Measurements from ENCODE around the gene NAXD.

NAXD gene

GRCh38 chr13:110570886-110571285 is 44.5 kb upstream of the NAXD start:
- DNase-seq = no peak
- H4K20me1 ChIP-seq (ENCODE audit: insufficient read depth, low read length) = no peaks in the 10 kb centered on the region
- no peaks in the 10 kb centered on the region for H3F3A ChIP-seq (ENCODE audit: insufficient read depth, low read length)
- no peaks in the 10 kb centered on the region for H3K9me2 ChIP-seq (replicated peaks; ENCODE audit: insufficient read depth, low read length)
- H3K4me3 ChIP-seq (ENCODE audit: low read length) = no peak overlapping the region
- no peaks in the 10 kb centered on the region for H3K4me1 ChIP-seq (ENCODE audit: low read length)
- H3K27ac ChIP-seq (ENCODE audit: low read length) = no peak overlapping the region
- no peaks in the 10 kb centered on the region for H3K79me2 ChIP-seq (ENCODE audit: low read length)
- H2AFZ ChIP-seq (ENCODE audit: low read length) = no peak overlapping the region
- H3K36me3 ChIP-seq (replicated peaks; ENCODE audit: insufficient read depth, low read length) = no peaks in the 10 kb centered on the region
- H3K9ac ChIP-seq (ENCODE audit: low read length) = no peak overlapping the region
- H3K4me2 ChIP-seq (ENCODE audit: low read depth, low read length) = no peak overlapping the region
- H3K9me3 ChIP-seq (replicated peaks; ENCODE audit: insufficient read depth, low read length) = no peaks in the 10 kb centered on the region
- TF ChIP-seq, protein P1, sequence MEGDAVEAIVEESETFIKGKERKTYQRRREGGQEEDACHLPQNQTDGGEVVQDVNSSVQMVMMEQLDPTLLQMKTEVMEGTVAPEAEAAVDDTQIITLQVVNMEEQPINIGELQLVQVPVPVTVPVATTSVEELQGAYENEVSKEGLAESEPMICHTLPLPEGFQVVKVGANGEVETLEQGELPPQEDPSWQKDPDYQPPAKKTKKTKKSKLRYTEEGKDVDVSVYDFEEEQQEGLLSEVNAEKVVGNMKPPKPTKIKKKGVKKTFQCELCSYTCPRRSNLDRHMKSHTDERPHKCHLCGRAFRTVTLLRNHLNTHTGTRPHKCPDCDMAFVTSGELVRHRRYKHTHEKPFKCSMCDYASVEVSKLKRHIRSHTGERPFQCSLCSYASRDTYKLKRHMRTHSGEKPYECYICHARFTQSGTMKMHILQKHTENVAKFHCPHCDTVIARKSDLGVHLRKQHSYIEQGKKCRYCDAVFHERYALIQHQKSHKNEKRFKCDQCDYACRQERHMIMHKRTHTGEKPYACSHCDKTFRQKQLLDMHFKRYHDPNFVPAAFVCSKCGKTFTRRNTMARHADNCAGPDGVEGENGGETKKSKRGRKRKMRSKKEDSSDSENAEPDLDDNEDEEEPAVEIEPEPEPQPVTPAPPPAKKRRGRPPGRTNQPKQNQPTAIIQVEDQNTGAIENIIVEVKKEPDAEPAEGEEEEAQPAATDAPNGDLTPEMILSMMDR (IDR thresholded peaks at IDR 0.05; ENCODE audit: low read length) = no peak
- TF ChIP-seq EZH2 (optimal IDR thresholded peaks at IDR 0.05; ENCODE audit: low read depth, low read length) (no peak), EZH2phosphoT487 (IDR thresholded peaks at IDR 0.05; ENCODE audit: low read length) (no peak)
- no peaks in the 10 kb centered on the region for H3K27me3 ChIP-seq (replicated peaks; ENCODE audit: insufficient read depth, low read length)

- TF ChIP-seq EZH2phosphoT487 (IDR thresholded peaks at IDR 0.05; ENCODE audit: low read length) (no peak), EZH2 (optimal IDR thresholded peaks at IDR 0.05; ENCODE audit: low read depth, low read length) (no peak)
- TF ChIP-seq, protein P1 (IDR thresholded peaks at IDR 0.05; ENCODE audit: low read length) = no peak
- Histone ChIP-seq H3K4me1 (ENCODE audit: low read length) (no peaks in the 10 kb centered on the region), H3K36me3 (replicated peaks; ENCODE audit: insufficient read depth, low read length) (no peaks in the 10 kb centered on the region), H3K9ac (ENCODE audit: low read length) (no peak overlapping the region), H3F3A (ENCODE audit: insufficient read depth, low read length) (no peaks in the 10 kb centered on the region; the same call in 1 of the 2 replicates), H3K79me2 (ENCODE audit: low read length) (no peaks in the 10 kb centered on the region), H3K27me3 (replicated peaks; ENCODE audit: insufficient read depth, low read length) (no peaks in the 10 kb centered on the region), H3K27ac (ENCODE audit: low read length) (no peak overlapping the region), H3K4me2 (ENCODE audit: low read depth, low read length) (no peak overlapping the region), H3K9me3 (replicated peaks; ENCODE audit: insufficient read depth, low read length) (no peaks in the 10 kb centered on the region), H3K9me2 (replicated peaks; ENCODE audit: insufficient read depth, low read length) (no peaks in the 10 kb centered on the region), H3K4me3 (ENCODE audit: low read length) (no peak overlapping the region), H4K20me1 (ENCODE audit: insufficient read depth, low read length) (no peaks in the 10 kb centered on the region), H2AFZ (ENCODE audit: low read length) (no peak overlapping the region)
- no peak for DNase-seq
Measured at GRCh38 chr13:110571896-110572777, 43.2 kb upstream of the NAXD start.

GRCh38 chr13:110572778-110573118 is 42.6 kb upstream of the NAXD start:
- TF ChIP-seq, protein P1 (IDR thresholded peaks at IDR 0.05; ENCODE audit: low read length) = no peak
- Histone ChIP-seq H4K20me1 (ENCODE audit: insufficient read depth, low read length) (no peaks in the 10 kb centered on the region), H3K9me2 (replicated peaks; ENCODE audit: insufficient read depth, low read length) (no peaks in the 10 kb centered on the region), H3K4me1 (ENCODE audit: low read length) (no peaks in the 10 kb centered on the region), H3K9me3 (replicated peaks; ENCODE audit: insufficient read depth, low read length) (no peaks in the 10 kb centered on the region), H3K4me2 (ENCODE audit: low read depth, low read length) (no peak overlapping the region), H3K9ac (ENCODE audit: low read length) (no peak overlapping the region), H3K27ac (ENCODE audit: low read length) (no peak overlapping the region), H3K4me3 (ENCODE audit: low read length) (no peak overlapping the region), H2AFZ (ENCODE audit: low read length) (no peak overlapping the region), H3F3A (ENCODE audit: insufficient read depth, low read length) (no peaks in the 10 kb centered on the region; the same call in 1 of the 2 replicates), H3K27me3 (replicated peaks; ENCODE audit: insufficient read depth, low read length) (no peaks in the 10 kb centered on the region), H3K36me3 (replicated peaks; ENCODE audit: insufficient read depth, low read length) (no peaks in the 10 kb centered on the region), H3K79me2 (ENCODE audit: low read length) (no peaks in the 10 kb centered on the region)
- DNase-seq = no peak
